WTC11 (cell line): ENCODE measurements around the gene UBE2D2.

ENCODE experiments used
- CTCF ChIP-seq: fragments of 200-600 bp; IDR thresholded peaks from 2 replicates; pipeline ENCODE4 v1.8.0; 2022; ENCODE audit warnings: antibody characterized with exemption
- EMX1 ChIP-seq: fragments of 250-450 bp; sonication (Bioruptor Pico); IDR thresholded peaks from 2 replicates; pipeline ENCODE4 v1.8.0; 2021; ENCODE audit warnings: mild to moderate bottlenecking
- KAT7 ChIP-seq: sonication (generic); formaldehyde crosslinking; IDR thresholded peaks from 2 replicates; pipeline ENCODE4 v1.8.1; 2023; ENCODE audit warnings: missing genetic modification reagents, mild to moderate bottlenecking, borderline replicate concordance
- NR3C1 ChIP-seq: sonication (generic); formaldehyde crosslinking; conservative IDR thresholded peaks from 2 replicates; pipeline ENCODE4 v1.8.1; 2023; ENCODE audit warnings: low read depth, mild to moderate bottlenecking, missing genetic modification reagents
- TEAD4 ChIP-seq: sonication (generic); formaldehyde crosslinking; IDR thresholded peaks from 2 replicates; pipeline ENCODE4 v1.8.0; 2022; ENCODE audit warnings: mild to moderate bottlenecking, missing genetic modification reagents
- ZNF138 ChIP-seq: sonication (generic); formaldehyde crosslinking; conservative IDR thresholded peaks from 2 replicates; pipeline ENCODE4 v1.8.1; 2022; ENCODE audit warnings: mild to moderate bottlenecking, moderate library complexity, missing genetic modification reagents
- TF ChIP-seq, protein P1 (sequence below): sonication (generic); formaldehyde crosslinking; IDR thresholded peaks from 2 replicates; pipeline ENCODE4 v1.8.0; 2022; ENCODE audit warnings: mild to moderate bottlenecking, missing genetic modification reagents
- TF ChIP-seq, protein P2 (sequence below): sonication (generic); formaldehyde crosslinking; conservative IDR thresholded peaks from 2 replicates; pipeline ENCODE4 v1.8.1; 2022; ENCODE audit warnings: mild to moderate bottlenecking, missing genetic modification reagents
- TF ChIP-seq, protein P3 (sequence below): sonication (generic); formaldehyde crosslinking; IDR thresholded peaks from 2 replicates; pipeline ENCODE4 v1.8.1; 2022; ENCODE audit warnings: low read depth, missing genetic modification reagents, borderline replicate concordance

DNA sequence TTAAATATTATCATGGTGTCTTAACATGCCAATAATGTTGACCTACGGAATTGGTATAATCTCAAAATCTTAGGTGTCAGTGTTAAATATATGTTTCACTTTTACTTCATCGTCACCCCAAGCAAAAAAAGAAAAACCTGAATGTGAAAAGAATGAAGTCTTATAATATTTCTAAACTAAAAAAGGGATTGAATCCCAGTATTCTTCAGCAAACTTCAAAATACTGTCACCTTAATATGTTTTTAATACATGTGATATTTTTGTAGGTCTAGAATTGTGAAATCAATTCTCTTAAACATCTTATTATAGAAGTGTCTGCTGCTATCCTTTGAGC lies 14.1 kb downstream of the UBE2D2 start:
- TF ChIP-seq CTCF, result no peak
- TF ChIP-seq, protein P1, sequence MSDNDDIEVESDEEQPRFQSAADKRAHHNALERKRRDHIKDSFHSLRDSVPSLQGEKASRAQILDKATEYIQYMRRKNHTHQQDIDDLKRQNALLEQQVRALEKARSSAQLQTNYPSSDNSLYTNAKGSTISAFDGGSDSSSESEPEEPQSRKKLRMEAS, result no peak
- TF ChIP-seq KAT7 (CRISPR knock-in tag), result no peak
- no peak for TF ChIP-seq EMX1 (CRISPR knock-in tag)
- TF ChIP-seq TEAD4, result no peak
- TF ChIP-seq, protein P2, sequence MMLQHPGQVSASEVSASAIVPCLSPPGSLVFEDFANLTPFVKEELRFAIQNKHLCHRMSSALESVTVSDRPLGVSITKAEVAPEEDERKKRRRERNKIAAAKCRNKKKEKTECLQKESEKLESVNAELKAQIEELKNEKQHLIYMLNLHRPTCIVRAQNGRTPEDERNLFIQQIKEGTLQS (CRISPR knock-in tag), result no peak
- TF ChIP-seq, protein P3, sequence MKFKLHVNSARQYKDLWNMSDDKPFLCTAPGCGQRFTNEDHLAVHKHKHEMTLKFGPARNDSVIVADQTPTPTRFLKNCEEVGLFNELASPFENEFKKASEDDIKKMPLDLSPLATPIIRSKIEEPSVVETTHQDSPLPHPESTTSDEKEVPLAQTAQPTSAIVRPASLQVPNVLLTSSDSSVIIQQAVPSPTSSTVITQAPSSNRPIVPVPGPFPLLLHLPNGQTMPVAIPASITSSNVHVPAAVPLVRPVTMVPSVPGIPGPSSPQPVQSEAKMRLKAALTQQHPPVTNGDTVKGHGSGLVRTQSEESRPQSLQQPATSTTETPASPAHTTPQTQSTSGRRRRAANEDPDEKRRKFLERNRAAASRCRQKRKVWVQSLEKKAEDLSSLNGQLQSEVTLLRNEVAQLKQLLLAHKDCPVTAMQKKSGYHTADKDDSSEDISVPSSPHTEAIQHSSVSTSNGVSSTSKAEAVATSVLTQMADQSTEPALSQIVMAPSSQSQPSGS (CRISPR knock-in tag), result no peak
- TF ChIP-seq NR3C1 (CRISPR knock-in tag), result no peak
- no peak for TF ChIP-seq ZNF138
